Measurements from ENCODE around the gene SLC16A4. TPM values are rescaled to one million over a fixed set of nuclear protein-coding genes. Genes with fewer than 3 reads are reported as not detected.

Gene SLC16A4
- total and polyA plus RNA-seq, 12 donors, result 1.3 to 3.5 (median 2.4) TPM

- no peak overlapping the region for H3K27ac ChIP-seq
- intact Hi-C loops (cut with DNase I), result no loop called here
- WGBS, 2 donors, result 82 to 83% methylated on average over 2 of the region's 2 CpGs
- TF ChIP-seq, protein P1, sequence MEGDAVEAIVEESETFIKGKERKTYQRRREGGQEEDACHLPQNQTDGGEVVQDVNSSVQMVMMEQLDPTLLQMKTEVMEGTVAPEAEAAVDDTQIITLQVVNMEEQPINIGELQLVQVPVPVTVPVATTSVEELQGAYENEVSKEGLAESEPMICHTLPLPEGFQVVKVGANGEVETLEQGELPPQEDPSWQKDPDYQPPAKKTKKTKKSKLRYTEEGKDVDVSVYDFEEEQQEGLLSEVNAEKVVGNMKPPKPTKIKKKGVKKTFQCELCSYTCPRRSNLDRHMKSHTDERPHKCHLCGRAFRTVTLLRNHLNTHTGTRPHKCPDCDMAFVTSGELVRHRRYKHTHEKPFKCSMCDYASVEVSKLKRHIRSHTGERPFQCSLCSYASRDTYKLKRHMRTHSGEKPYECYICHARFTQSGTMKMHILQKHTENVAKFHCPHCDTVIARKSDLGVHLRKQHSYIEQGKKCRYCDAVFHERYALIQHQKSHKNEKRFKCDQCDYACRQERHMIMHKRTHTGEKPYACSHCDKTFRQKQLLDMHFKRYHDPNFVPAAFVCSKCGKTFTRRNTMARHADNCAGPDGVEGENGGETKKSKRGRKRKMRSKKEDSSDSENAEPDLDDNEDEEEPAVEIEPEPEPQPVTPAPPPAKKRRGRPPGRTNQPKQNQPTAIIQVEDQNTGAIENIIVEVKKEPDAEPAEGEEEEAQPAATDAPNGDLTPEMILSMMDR (IDR thresholded peaks at IDR 0.05), result no peak
- ATAC-seq (no peak), DNase-seq (no peak)
- H3K4me1 ChIP-seq, result peaks cover 0 to 24% (median 15%) of the 10 kb centered on the region in 9 donors
- H3K36me3 ChIP-seq, result peaks cover 0 to 73% (median 7%) of the 10 kb centered on the region in 9 donors
- H3K9me3 ChIP-seq, result no peaks in the 10 kb centered on the region
- H3K27me3 ChIP-seq, result no peaks in the 10 kb centered on the region
- no peak overlapping the region for H3K4me3 ChIP-seq
Observed at GRCh38 chr1:110356379-110356778, 34.4 kb downstream of the SLC16A4 start.

- ATAC-seq (no peak), DNase-seq (no peak)
- TF ChIP-seq, protein P1 (IDR thresholded peaks at IDR 0.05), result no peak
- 62 to 76% methylated on average over 1 of the region's 1 CpG for whole genome bisulfite sequencing, 2 donors
- intact Hi-C loops (cut with DNase I), result no loop called here
- Histone ChIP-seq H3K36me3 (peaks cover 0 to 70% (median 7%) of the 10 kb centered on the region in 9 donors), H3K4me1 (peaks cover 0 to 35% (median 26%) of the 10 kb centered on the region in 9 donors), H3K9me3 (no peaks in the 10 kb centered on the region), H3K27me3 (no peaks in the 10 kb centered on the region), H3K4me3 (no peak overlapping the region), H3K27ac (no peak overlapping the region)
Observed at GRCh38 chr1:110355321-110355720, 35.5 kb downstream of the SLC16A4 start.

- Histone ChIP-seq H3K4me1 (peaks cover 0 to 71% (median 62%) of the 10 kb centered on the region in 9 donors), H3K36me3 (peaks cover 0 to 61% (median 9%) of the 10 kb centered on the region in 9 donors), H3K27ac (no peak overlapping the region), H3K4me3 (no peak overlapping the region), H3K27me3 (no peaks in the 10 kb centered on the region), H3K9me3 (no peaks in the 10 kb centered on the region)
- intact Hi-C loops (cut with DNase I), result no loop called here
- TF ChIP-seq, protein P1 (IDR thresholded peaks at IDR 0.05), result no peak
- DNase-seq (no peak), ATAC-seq (no peak)
- WGBS, 2 donors, result 93 to 98% methylated on average over 2 of the region's 2 CpGs
Observed at GRCh38 chr1:110350360-110350759, 40.5 kb downstream of the SLC16A4 start.

GRCh38 chr1:110348771-110349170 lies 42.1 kb downstream of the SLC16A4 start:
- TF ChIP-seq, protein P1 (IDR thresholded peaks at IDR 0.05), result no peak
- Histone ChIP-seq H3K9me3 (no peaks in the 10 kb centered on the region), H3K4me1 (peaks cover 0 to 86% (median 78%) of the 10 kb centered on the region in 9 donors), H3K27me3 (no peaks in the 10 kb centered on the region), H3K36me3 (peaks cover 0 to 65% (median 9%) of the 10 kb centered on the region in 9 donors), H3K4me3 (no peak overlapping the region), H3K27ac (peak overlapping the region in 2 of 10 donors; percentile 8 to 10)
- DNase-seq (no peak), ATAC-seq (no peak)
- intact Hi-C loops (cut with DNase I), result loop anchor here in 1 of 10 donors (10.0 kb wide), 1 partner anchor 46 kb away; the partner anchor contains the start of gene SLC16A4
